ENCODE results near the gene PIGU.

- TF ChIP-seq CTCF (IDR thresholded peaks at IDR 0.05): no peak
- TF ChIP-seq POLR2A (IDR thresholded peaks at IDR 0.05): no peak
Measured at GRCh38 chr20:34585019-34585418, 91.9 kb downstream of the PIGU start.
